ENCODE data around the gene TTLL3.

DNA sequence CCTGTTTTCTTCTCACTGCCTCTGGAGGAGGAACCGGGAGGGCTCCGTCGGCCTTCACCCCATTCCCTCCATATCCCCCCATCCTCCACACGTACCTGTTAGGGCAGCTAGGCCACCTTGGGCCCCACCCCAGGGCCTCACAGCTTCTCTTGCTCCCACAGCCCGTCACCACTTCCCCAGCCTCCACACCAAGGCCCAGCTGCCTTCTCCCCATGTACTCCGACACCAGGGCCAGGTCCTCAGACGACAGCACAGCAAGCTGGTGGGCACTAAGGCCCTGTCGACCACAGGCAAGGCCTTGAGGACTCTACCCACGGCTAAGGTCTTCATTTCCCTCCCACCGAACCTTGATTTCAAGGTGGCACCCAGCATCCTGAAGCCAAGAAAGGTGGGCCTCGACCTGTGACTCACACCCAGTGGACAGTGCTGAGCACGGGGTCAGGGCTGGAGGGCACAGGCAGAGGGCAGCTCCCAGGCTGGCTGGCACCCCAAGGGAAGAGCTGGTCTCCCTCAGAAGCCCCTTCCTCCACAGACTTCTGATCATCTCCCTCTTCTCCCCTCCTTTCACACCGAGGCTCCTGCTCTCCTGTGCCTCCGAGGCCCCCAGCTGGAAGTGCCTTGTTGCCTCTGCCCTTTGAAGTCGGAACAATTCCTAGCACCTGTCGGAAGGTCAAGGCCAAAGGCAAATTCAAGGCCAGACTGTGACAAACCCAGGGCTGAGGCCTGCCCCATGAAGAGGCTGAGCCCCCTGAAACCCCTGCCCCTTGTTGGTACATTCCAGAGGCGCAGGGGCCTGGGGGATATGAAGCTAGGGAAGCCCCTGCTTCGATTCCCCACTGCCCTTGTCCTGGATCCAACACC lies 24.7 kb downstream of the TTLL3 start:
- TF ChIP-seq POLR2A (IDR thresholded peaks at IDR 0.05): no peak
- TF ChIP-seq, protein P1, sequence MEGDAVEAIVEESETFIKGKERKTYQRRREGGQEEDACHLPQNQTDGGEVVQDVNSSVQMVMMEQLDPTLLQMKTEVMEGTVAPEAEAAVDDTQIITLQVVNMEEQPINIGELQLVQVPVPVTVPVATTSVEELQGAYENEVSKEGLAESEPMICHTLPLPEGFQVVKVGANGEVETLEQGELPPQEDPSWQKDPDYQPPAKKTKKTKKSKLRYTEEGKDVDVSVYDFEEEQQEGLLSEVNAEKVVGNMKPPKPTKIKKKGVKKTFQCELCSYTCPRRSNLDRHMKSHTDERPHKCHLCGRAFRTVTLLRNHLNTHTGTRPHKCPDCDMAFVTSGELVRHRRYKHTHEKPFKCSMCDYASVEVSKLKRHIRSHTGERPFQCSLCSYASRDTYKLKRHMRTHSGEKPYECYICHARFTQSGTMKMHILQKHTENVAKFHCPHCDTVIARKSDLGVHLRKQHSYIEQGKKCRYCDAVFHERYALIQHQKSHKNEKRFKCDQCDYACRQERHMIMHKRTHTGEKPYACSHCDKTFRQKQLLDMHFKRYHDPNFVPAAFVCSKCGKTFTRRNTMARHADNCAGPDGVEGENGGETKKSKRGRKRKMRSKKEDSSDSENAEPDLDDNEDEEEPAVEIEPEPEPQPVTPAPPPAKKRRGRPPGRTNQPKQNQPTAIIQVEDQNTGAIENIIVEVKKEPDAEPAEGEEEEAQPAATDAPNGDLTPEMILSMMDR (IDR thresholded peaks at IDR 0.05): no peak

Data from Peyer's patch (tissue), 4 donors.